HCT116 (cell line): Measurements from ENCODE around the gene RNF8. TPM values are rescaled to one million over a fixed set of nuclear protein-coding genes. Genes with fewer than 3 reads are reported as not detected.

Source experiments
- ATAC-seq: fragments of 200-7000 bp; cut with Tn5 transposase; 2 replicates; pipeline ENCODE4 v1.9.1; 2020; ENCODE audit warnings: mild to moderate bottlenecking, moderate library complexity
- BruUV-seq: library from RNA; stranded (reverse); fragments of 400-500 nt; replicated peaks from 2 replicates; lab custom pipeline; 2021; lab: Mats Ljungman, UMichigan
- CTCF ChIA-PET: fragments of 300-600 bp; sonication (Branson Sonifier 250); formaldehyde crosslinking; loops from one replicate; lab custom pipeline; 2021; ENCODE audit warnings: antibody characterized with exemption; lab: Charles Lee
- POLR2A ChIA-PET: fragments of 300-600, 350-600 bp; sonication (Branson Sonifier 250); formaldehyde crosslinking; loops from one replicate; lab custom pipeline; 2021; ENCODE audit warnings: antibody characterized with exemption; lab: Charles Lee
- RAD21 ChIA-PET, 2 experiments: fragments of 300-600 bp; sonication (Branson Sonifier 250); formaldehyde crosslinking; loops; one replicate each; lab custom pipeline; 2023; ENCODE audit warnings: low total read pairs in 2 of 2; ENCODE audit not compliant: uncharacterized antibody in 2 of 2, unreplicated experiment in 2 of 2, low non-redundant PET in 1 of 2; lab: Charles Lee
- DNase-seq: peaks from one replicate; pipeline ENCODE4 v3.0.0-alpha.2; 2010; ENCODE audit warnings: low read depth, low spot score
- H2AFZ ChIP-seq: fragments of 200-600 bp; shearing (Covaris generic), sonication (generic); 2 replicates; pipeline ENCODE4 v1.6.1; 2017; ENCODE audit warnings: low read depth, mixed run types, mixed read lengths, antibody characterized with exemption, low read length; ENCODE audit not compliant: poor library complexity, severe bottlenecking
- H3K27ac ChIP-seq: 2 replicates; pipeline ENCODE4 v1.5.1; 2012; ENCODE audit warnings: low read depth, low read length
- H3K27me3 ChIP-seq: fragments of 200-600 bp; sonication (generic); 2 replicates; pipeline ENCODE4 v1.6.1; 2016; ENCODE audit warnings: mixed run types, low read length, mixed read lengths; ENCODE audit not compliant: insufficient read depth
- H3K36me3 ChIP-seq, 2 experiments: fragments of 200-500 bp in 1 of 2; fragments of 200-600 bp in 1 of 2; sonication (Bioruptor generic) in 1 of 2; sonication (generic) in 1 of 2; 2 replicates each; pipeline versions ENCODE4 v1.5.1 to v1.6.1; 2014 to 2016; ENCODE audit warnings: low read length in 2 of 2, inconsistent platforms in 1 of 2, mixed read lengths in 1 of 2, mixed run types in 1 of 2; ENCODE audit not compliant: insufficient read depth in 2 of 2, control insufficient read depth in 1 of 2
- H3K4me1 ChIP-seq, 2 experiments: fragments of 200-600 bp in 1 of 2; sonication (generic) in 1 of 2; 2 replicates each; pipeline versions ENCODE4 v1.5.1 to v1.6.1; 2012 to 2017; ENCODE audit warnings: low read length in 2 of 2, inconsistent platforms in 1 of 2, mild to moderate bottlenecking in 1 of 2, mixed read lengths in 1 of 2, mixed run types in 1 of 2, moderate library complexity in 1 of 2; ENCODE audit not compliant: insufficient read depth in 2 of 2, control insufficient read depth in 1 of 2
- H3K4me2 ChIP-seq: fragments of 200-600 bp; sonication (generic); 2 replicates; pipeline ENCODE4 v1.6.1; 2017; ENCODE audit warnings: mixed run types, low read length, mixed read lengths
- H3K4me3 ChIP-seq, 2 experiments: fragments of 200-600 bp in 1 of 2; sonication (generic) in 1 of 2; replicated peaks in 1 of 2; 2 replicates each; pipeline ENCODE4 v1.5.1; 2011 to 2016; ENCODE audit warnings: low read length in 2 of 2, control low read depth in 1 of 2, low read depth in 1 of 2, mild to moderate bottlenecking in 1 of 2, mixed read lengths in 1 of 2, mixed run types in 1 of 2
- H3K79me2 ChIP-seq: fragments of 200-600 bp; sonication (generic); 2 replicates; pipeline ENCODE4 v1.6.1; 2017; ENCODE audit warnings: mild to moderate bottlenecking, mixed run types, low read length, moderate library complexity, mixed read lengths; ENCODE audit not compliant: insufficient read depth
- H3K9ac ChIP-seq: fragments of 200-600 bp; sonication (generic); 2 replicates; pipeline ENCODE4 v1.6.1; 2016; ENCODE audit warnings: low read length, mixed read lengths
- H3K9me2 ChIP-seq: fragments of 200-600 bp; sonication (generic), shearing (Covaris generic); 2 replicates; pipeline ENCODE4 v1.6.1; 2017; ENCODE audit warnings: mixed run types, mild to moderate bottlenecking, moderate library complexity; ENCODE audit not compliant: insufficient read depth
- H3K9me3 ChIP-seq, 2 experiments: fragments of 200-500 bp in 1 of 2; fragments of 200-600 bp in 1 of 2; sonication (Bioruptor generic) in 1 of 2; sonication (generic) in 1 of 2; 2 replicates each; pipeline ENCODE4 v1.6.1; 2014 to 2017; ENCODE audit warnings: low read length in 2 of 2, mixed read lengths in 2 of 2, inconsistent platforms in 1 of 2, low read depth in 1 of 2, mild to moderate bottlenecking in 1 of 2, mixed run types in 1 of 2, moderate library complexity in 1 of 2; ENCODE audit not compliant: control insufficient read depth in 1 of 2, insufficient read depth in 1 of 2
- H4K20me1 ChIP-seq: fragments of 200-600 bp; sonication (generic), shearing (Covaris generic); 2 replicates; pipeline ENCODE4 v1.6.1; 2017; ENCODE audit warnings: mixed run types, mild to moderate bottlenecking, moderate library complexity; ENCODE audit not compliant: insufficient read depth
- CTCF ChIP-seq, 3 experiments: fragments of 200-600 bp in 1 of 3; sonication (generic) in 1 of 3; IDR thresholded peaks in 2 of 3; conservative IDR thresholded peaks in 1 of 3; 2 replicates each; pipeline ENCODE4 v1.5.1; 2012 to 2017; ENCODE audit warnings: low read depth in 2 of 3, low read length in 2 of 3, antibody characterized with exemption in 1 of 3, borderline replicate concordance in 1 of 3, control low read depth in 1 of 3, mild to moderate bottlenecking in 1 of 3, mixed read lengths in 1 of 3, mixed run types in 1 of 3, moderate library complexity in 1 of 3; ENCODE audit not compliant: insufficient read depth in 1 of 3
- FOSL1 ChIP-seq: IDR thresholded peaks from 2 replicates; pipeline ENCODE4 v1.6.1; 2012; ENCODE audit warnings: low read depth
- RAD21 ChIP-seq: IDR thresholded peaks from 2 replicates; pipeline ENCODE4 v1.6.1; 2012; ENCODE audit warnings: low read depth, mild to moderate bottlenecking
- REST ChIP-seq: IDR thresholded peaks from 2 replicates; pipeline ENCODE4 v1.6.1; 2012; ENCODE audit warnings: low read depth
- TCF7L2 ChIP-seq: IDR thresholded peaks from 2 replicates; pipeline ENCODE4 v1.7.0; 2011; ENCODE audit warnings: borderline replicate concordance, inconsistent platforms; ENCODE audit not compliant: insufficient read depth, insufficient read length; ENCODE audit errors: extremely low read depth
- intact Hi-C: fragments of 100-400 bp; cut with micrococcal nuclease; formaldehyde crosslinking; loops from 2 replicates; pipeline ENCODE4 v1.10.0; 2022
- total RNA-seq: library from RNA; stranded (reverse); gene quantifications from one replicate; pipeline ENCODE4 v1.2.1, GENCODE V29; 2021; ENCODE audit not compliant: unreplicated experiment

RNF8 gene
- total RNA-seq, 1 experiment from 2014 or later, result 28.0 TPM

- H3K4me2 ChIP-seq, result no peak overlapping the region
- no peaks in the 10 kb centered on the region for H3K27me3 ChIP-seq
- TF ChIP-seq FOSL1, result no peak
- TF ChIP-seq, all 23 proteins: peak for 0
- no peak overlapping the region for H3K9ac ChIP-seq
- H3K9me2 ChIP-seq, result no peaks in the 10 kb centered on the region
- H2AFZ ChIP-seq, result no peak overlapping the region
- RAD21 ChIA-PET, result no interaction called here
- CTCF ChIA-PET, result no interaction called here
- DNase-seq (no peak), ATAC-seq (no peak)
- H3K36me3 ChIP-seq, result peaks cover 5 to 17% of the 10 kb centered on the region in 2 experiments; a peak in 2 of 4 replicates
- intact Hi-C loops, result no loop called here
- POLR2A ChIA-PET, result no interaction called here
- H3K9me3 ChIP-seq, result no peaks in the 10 kb centered on the region
- H3K27ac ChIP-seq, result no peak overlapping the region
- H4K20me1 ChIP-seq, result peaks cover 6% of the 10 kb centered on the region; the same call in 1 of the 2 replicates
- peaks cover 48% of the 10 kb centered on the region for H3K79me2 ChIP-seq
- BruUV-seq, result no TSS peak
- no peak overlapping the region for H3K4me3 ChIP-seq
- H3K4me1 ChIP-seq, result no peaks in the 10 kb centered on the region
Observed at GRCh38 chr6:37362101-37362828, 8.5 kb downstream of the RNF8 start.

GRCh38 chr6:37365791-37366190 is 12.0 kb downstream of the RNF8 start:
- H3K4me1 ChIP-seq, result no peaks in the 10 kb centered on the region
- BruUV-seq, result no TSS peak
- peaks cover 6% of the 10 kb centered on the region; the same call in 1 of the 2 replicates for H4K20me1 ChIP-seq
- no peak overlapping the region for H3K27ac ChIP-seq
- no peaks in the 10 kb centered on the region for H3K9me2 ChIP-seq
- no peak overlapping the region for H3K9ac ChIP-seq
- H3K79me2 ChIP-seq, result peaks cover 23% of the 10 kb centered on the region; the same call in 1 of the 2 replicates
- H3K4me2 ChIP-seq, result no peak overlapping the region
- ATAC-seq, result peak; percentile 50; the same call in 1 of the 2 replicates
- RAD21 ChIA-PET, result no interaction called here
- CTCF ChIA-PET, result no interaction called here
- H3K36me3 ChIP-seq, result peaks cover 12 to 38% of the 10 kb centered on the region in 2 experiments; a peak in 3 of 4 replicates
- intact Hi-C loops, result no loop called here
- H3K4me3 ChIP-seq, result no peak overlapping the region
- H3K9me3 ChIP-seq, result no peaks in the 10 kb centered on the region
- no peak for TF ChIP-seq REST
- peak; percentile 46 for TF ChIP-seq RAD21
- TF ChIP-seq CTCF (IDR thresholded peaks at IDR 0.05 in 2 of 3, conservative IDR thresholded peaks at IDR 0.05 in 1 of 3; ENCODE audit: borderline replicate concordance in 1 of 3, insufficient read depth in 1 of 3, low read depth in 2 of 3, low read length in 2 of 3), result peak in 1 of 3 experiments; percentile 20; a peak in 1 of 6 replicates
- no peak for TF ChIP-seq TCF7L2
- H2AFZ ChIP-seq, result no peak overlapping the region
- H3K27me3 ChIP-seq, result no peaks in the 10 kb centered on the region
- POLR2A ChIA-PET, result no interaction called here
- DNase-seq, result no peak
